ENCODE measurements around the gene EBI3.
A peak's percentile ranks its signal among the peaks of the same experiment; 100 is the strongest.

DNA sequence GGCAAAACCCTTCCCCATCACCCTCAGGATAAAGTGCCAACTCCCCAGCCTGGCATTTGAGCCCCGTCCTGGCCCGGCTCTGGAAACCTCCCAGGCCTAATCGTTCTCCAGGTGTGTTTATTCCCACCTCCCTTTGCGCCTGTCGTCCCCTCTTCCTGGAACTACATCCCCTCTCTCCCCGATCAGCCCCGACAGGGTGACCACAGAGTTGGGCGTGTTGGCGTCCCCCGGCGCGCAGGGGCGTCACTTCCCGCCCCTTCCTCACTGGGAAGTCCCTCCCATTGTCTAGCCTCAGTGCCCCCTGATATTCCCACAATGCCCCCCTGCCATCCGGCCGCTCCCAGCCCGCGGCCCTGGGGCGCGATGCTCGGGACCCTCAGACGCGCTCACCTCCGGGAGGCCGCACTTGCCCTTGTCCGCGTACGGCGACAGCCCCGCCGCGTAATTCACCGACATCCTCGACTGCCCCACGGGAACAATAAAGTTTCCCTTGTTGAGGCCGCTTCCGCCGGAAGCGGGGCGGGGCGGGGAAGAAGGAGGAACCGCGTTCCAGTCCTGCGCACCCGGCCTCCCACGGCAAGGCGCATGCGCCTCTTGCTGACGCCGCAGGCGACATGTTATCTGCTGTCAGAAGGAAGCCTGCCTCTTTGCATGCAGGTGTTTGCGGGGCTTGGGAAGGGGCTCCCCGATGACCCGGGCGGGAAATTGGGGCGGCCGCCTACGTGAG lies 47.1 kb upstream of the EBI3 start, which contains the start of the genes ANKRD24 and SIRT6:
- TF ChIP-seq EZH2 (IDR thresholded peaks at IDR 0.05) (no peak), POLR2AphosphoS5 (IDR thresholded peaks at IDR 0.05; ENCODE audit: borderline replicate concordance, low read depth, low read length) (peak; percentile 77)

Measured in SK-N-MC (cell line).